Suppressor macrophage treated with lipopolysaccharide for 1 hour (primary cell): ENCODE results near the gene RBM4.
"Not testable (repeated sequence)": the region's sequence is repeated elsewhere in the genome, so short reads cannot be mapped to it uniquely, and the experiment has no call there.

ENCODE experiments used
- DNase-seq, 3 donors: peaks; one replicate each; pipeline ENCODE4 v3.0.0-alpha.2; 2020 to 2022

RBM4 gene

GRCh38 chr11:66617155-66617834 is 21.2 kb upstream of the RBM4 start:
- DNase-seq = peak; percentile 93 to 96 (median 93)

GRCh38 chr11:66619080-66619554 is 19.4 kb upstream of the RBM4 start:
- peak; percentile 24 to 61 (median 53) for DNase-seq

DNA sequence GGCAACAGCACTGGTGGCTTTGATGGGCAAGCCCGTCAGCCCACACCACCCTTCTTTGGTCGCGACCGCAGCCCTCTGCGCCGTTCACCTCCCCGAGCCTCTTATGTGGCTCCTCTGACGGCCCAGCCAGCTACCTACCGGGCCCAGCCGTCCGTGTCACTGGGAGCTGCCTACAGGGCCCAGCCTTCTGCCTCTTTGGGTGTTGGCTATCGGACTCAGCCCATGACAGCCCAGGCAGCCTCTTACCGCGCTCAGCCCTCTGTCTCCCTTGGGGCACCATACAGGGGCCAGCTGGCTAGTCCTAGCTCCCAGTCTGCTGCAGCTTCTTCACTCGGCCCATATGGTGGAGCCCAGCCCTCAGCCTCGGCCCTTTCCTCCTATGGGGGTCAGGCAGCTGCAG is 14.1 kb upstream of the RBM4 start:
- DNase-seq = no peak

GRCh38 chr11:66625041-66625751 is 13.3 kb upstream of the RBM4 start:
- no peak for DNase-seq

GRCh38 chr11:66625752-66626149 is 12.8 kb upstream of the RBM4 start:
- no peak for DNase-seq

DNA sequence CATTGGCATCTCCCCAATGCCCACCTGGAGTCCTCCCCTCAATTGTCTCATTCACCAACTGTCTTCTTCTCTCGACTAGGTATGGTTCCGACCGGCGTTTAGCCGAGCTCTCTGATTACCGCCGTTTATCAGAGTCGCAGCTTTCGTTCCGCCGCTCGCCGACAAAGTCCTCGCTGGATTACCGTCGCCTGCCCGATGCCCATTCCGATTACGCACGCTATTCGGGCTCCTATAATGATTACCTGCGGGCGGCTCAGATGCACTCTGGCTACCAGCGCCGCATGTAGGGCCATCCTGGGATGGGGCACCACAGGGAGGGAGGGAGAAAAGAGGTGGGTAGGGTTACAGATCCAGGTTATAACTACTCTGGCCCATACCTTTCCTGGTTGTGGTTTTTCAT is 12.1 kb upstream of the RBM4 start:
- no peak for DNase-seq

- no peak for DNase-seq
Observed at GRCh38 chr11:66626926-66627325, 11.6 kb upstream of the RBM4 start.

DNA sequence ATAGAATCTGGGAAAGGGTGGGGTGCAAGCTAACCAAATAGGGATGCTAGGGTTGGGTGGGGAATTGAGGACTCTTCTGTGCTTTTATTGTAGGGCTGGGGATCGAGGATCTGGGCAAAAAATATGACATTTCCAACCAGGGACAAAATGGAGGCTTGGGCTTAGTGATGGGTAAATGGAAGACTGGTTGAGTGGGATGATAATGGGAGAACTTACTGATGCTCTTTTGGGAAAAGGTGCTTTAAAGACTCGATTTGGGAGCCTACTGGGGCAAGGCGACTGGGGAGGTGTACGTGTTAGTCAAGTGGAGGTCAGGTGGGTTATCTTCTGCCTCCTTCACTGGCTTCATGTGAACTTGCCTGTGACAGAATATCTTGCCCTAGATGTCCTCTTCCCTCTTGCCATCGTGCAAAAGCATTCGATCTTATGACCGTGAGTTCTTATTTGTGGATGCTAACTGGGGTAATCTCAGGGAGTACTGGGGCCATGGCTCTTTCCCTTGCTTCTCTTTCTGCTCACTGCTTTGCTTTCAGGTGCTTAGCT is 10.4 kb upstream of the RBM4 start:
- no peak for DNase-seq

DNA sequence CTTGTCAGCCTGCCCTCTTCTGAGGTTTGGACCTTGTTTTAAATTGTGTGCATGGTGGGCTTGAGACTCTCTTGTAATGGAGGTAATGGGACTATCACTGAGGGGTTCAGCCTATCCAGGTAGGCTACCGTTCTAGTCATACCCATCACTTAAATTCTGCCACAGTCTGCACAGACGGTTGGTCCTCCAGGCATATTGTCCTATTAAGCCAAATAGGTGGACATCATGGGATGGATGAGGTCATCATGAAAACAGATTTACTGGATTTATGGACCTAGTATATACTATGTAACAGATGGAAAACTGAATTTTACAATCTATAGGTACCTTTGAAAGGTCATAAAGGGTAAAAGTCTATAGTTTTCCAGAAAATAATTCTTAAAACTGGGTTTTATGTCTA is 9.1 kb upstream of the RBM4 start:
- no peak for DNase-seq

DNA sequence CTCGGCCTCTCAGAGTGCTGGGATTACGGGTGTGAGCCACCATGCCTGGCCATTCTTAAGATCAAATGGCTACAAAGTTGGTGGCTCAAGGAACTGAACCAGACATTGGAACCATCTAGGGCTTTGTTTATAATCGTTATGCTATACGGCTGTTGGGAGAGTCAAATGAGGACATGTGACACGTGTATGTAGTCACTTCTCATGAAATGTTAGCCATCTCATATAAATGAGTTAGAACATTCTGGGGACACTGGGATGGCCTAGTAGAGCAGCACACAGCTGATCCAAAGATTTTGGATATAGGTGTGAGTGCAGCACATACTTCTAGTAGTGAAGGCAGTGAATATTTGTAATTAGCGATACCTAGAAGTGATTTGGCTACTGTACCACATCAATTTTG is 6.6 kb upstream of the RBM4 start:
- DNase-seq = no peak

DNA sequence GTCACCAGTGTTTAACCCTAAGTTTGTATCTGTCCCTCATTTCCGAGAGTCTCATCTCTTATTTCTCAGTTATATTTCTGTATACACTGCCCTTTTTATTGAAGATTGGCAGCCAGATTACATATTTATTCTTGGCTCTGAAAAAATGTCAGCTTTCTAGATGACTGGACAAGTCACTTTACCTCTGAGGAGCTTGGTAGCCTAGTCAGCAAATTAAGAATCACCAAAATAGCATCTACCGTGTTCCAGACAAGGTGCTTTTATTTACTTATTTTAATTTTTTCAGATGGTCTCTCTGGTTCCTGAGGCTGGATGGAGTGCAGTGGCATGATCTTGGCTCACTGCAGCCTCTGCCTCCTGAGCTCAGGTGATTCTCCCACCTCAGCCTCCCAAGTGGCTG is 5.6 kb upstream of the RBM4 start:
- no peak for DNase-seq

- no peak for DNase-seq
Observed at GRCh38 chr11:66636411-66636810, 2.1 kb upstream of the RBM4 start.

DNA sequence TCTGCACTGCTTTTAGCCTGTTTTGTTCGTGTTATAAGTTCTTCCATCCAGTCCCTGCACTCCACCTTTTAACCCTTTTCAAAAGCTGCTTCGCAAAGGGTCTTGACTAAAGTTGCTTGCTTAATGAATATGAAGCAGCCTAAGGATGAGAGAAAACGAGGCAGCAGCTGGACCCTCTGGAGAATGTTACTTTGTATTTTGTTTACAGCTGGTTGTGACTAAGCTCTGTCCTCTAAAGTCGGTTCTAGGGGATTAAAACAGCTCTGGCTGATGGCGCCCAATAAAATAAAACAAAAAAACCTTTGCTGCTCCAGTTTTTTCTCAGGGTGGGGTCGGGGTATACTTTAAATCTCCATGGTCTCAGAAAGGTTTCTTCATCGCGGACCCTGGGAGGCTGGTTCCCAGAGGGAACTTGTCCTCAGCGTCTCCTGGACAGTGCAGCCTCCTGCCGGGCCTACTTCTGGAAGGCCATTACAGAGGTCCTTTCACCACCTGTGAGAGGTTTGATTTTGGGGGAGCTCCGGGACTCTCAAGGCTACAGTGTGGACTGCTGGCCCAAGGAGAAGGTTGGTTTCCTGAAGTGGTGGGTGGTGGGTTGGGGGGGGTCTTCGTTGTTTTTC is 836 bp upstream of the RBM4 start:
- DNase-seq = no peak

GRCh38 chr11:66639066-66639813 is 737 bp downstream of the RBM4 start:
- peak; percentile 52 to 68 (median 54) for DNase-seq

DNA sequence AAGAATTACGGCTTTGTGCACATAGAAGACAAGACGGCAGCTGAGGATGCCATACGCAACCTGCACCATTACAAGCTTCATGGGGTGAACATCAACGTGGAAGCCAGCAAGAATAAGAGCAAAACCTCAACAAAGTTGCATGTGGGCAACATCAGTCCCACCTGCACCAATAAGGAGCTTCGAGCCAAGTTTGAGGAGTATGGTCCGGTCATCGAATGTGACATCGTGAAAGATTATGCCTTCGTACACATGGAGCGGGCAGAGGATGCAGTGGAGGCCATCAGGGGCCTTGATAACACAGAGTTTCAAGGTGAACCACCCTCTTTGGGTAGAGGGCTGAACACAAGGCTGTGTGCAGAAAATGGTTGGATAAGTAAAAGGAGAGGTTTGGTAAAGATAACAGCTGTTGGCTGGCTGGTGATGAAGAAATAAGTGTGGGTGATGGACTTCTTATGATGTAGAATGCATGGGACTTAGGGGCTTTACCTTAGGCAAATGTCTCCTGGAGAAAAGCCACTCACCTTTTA is 1.4 kb downstream of the RBM4 start:
- not testable (repeated sequence) for DNase-seq

DNA sequence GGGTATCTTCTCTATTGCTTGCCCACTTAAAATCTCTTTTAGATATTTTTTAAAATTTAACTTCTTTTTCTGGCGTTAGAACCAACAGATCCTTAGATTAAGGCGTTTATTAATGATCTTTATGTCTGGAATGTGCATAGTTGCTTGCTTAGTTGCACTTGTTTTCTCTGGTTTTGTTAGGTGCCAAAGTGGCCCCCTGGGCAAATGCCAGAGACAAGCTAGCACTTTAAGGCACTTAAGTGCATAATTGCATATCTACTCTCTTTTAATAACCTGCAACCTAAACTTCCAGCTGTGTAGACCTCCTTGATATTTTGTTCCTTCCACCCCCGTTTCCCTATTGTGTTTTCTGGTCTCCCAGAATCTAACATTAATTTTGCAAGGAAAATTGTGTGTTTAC is 3.3 kb downstream of the RBM4 start:
- DNase-seq = no peak

DNA sequence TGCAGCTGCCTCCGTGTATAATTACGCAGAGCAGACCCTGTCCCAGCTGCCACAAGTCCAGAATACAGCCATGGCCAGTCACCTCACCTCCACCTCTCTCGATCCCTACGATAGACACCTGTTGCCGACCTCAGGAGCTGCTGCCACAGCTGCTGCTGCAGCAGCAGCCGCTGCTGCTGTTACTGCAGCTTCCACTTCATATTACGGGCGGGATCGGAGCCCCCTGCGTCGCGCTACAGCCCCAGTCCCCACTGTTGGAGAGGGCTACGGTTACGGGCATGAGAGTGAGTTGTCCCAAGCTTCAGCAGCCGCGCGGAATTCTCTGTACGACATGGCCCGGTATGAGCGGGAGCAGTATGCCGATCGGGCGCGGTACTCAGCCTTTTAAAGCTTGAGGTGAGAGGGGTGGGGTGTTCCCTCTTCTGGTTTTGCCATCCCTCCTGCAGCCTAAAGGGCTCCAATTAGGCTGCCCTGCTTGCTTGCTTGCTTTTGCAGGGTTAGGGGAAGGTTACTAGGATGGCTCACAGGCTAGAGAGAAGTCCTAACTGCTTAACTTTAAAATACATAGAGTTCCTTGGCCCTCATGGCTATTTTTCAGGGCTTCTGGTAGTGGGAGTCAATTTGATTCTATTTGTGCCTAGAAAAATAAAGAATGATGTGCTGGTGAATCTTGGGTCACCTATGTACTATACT is 5.4 kb downstream of the RBM4 start:
- DNase-seq = no peak

GRCh38 chr11:66646828-66647227 is 8.3 kb downstream of the RBM4 start:
- peak in 2 of 3 donors; percentile 28 to 29 for DNase-seq

GRCh38 chr11:66649903-66650302 is 11.4 kb downstream of the RBM4 start:
- no peak for DNase-seq

DNA sequence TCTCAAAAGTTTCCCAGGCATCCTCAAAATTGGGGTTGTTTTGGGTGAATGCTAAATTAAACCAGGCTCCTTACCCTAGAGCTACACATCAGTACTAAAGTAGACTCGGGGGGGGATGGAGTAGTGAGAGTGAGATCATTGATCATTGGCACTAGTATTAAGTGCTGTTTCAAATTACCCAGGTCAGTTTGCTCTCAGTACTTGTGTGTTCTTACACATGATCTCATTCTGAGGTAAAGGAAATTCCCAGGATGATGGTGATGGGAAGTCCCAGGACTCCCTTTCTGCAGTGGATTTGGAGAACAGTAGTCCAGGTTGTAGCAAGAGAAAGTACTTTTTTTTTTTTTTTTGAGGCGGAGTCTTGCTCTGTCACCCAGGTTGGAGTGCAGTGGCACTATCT is 12.5 kb downstream of the RBM4 start:
- DNase-seq = peak; percentile 63 to 74 (median 64)

DNA sequence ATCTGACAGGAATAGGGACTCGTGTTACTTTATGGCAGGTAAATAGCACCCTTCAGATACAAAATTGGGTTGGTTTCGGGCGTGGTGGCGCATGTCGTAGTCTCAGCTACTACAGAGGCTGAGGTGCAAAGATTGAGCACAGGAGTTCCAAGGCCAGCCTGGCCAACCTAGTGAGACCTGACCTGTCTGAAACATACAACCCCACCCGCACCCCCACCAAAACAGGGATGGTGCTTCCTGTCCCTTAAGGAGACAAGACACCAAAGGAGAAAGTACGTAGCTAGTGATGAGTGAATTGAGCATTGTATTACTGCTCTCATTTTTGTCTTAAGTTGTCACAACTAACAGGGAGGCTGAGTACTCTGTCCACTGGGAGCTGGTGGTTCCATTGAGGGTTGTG is 14.1 kb downstream of the RBM4 start:
- DNase-seq = no peak

DNA sequence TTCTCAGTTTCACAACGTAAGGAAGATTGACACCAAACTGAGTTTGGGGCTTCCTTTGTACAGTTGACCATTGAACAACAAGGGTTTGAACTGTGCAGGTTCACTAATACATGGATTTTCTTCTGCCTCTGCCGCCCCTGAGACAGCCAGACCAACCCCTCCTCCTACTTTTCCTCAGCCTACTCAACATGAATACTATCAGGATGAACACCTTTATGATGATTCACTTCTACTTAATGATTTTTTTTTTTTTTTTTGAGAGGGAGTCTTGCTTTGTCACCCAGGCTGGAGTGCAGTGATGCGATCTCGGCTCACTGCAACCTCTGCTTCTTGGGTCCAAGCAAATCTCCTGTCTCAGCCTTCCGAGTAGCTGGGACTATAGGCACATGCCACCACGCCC is 14.6 kb downstream of the RBM4 start:
- DNase-seq = no peak
